GM10266 (cell line): Measurements from ENCODE around the gene TAS2R41.

Experiments used
- DNase-seq: peaks from one replicate; pipeline ENCODE4 v3.0.0; 2012; ENCODE audit errors: extremely low spot score
- CTCF ChIP-seq: IDR thresholded peaks from 2 replicates; pipeline ENCODE4 v1.5.1; 2012; ENCODE audit warnings: mild to moderate bottlenecking, low read depth; ENCODE audit not compliant: control insufficient read depth, insufficient read depth; ENCODE audit errors: missing control alignments

The TAS2R41 gene

GRCh38 chr7:143477501-143478150, at the start of gene TAS2R41:
TAS2R41 (plus strand) TSS chr7:143477873; CDS start chr7:143477873, 0 bp downstream.
- DNase-seq, result no peak
- no peak for TF ChIP-seq CTCF

- no peak for DNase-seq
Observed at GRCh38 chr7:143429770-143430698, 47.6 kb upstream of the TAS2R41 start.

GRCh38 chr7:143431109-143431508, 46.6 kb upstream of the TAS2R41 start:
- DNase-seq, result no peak

More at GRCh38 chr7:143429770-143430698, 47.6 kb upstream of the TAS2R41 start:
- no peak for TF ChIP-seq CTCF

GRCh38 chr7:143433759-143434158, 43.9 kb upstream of the TAS2R41 start:
- no peak for DNase-seq
- TF ChIP-seq CTCF, result no peak

More at GRCh38 chr7:143431109-143431508, 46.6 kb upstream of the TAS2R41 start:
- no peak for TF ChIP-seq CTCF

- DNase-seq, result no peak
- TF ChIP-seq CTCF, result no peak
Observed at GRCh38 chr7:143434660-143435059, 43.0 kb upstream of the TAS2R41 start.

GRCh38 chr7:143435266-143435665, 42.4 kb upstream of the TAS2R41 start:
- no peak for DNase-seq
- no peak for TF ChIP-seq CTCF
